ENCODE measurements around the gene RAB1A. TPM values are rescaled to one million over a fixed set of nuclear protein-coding genes. Genes with fewer than 3 reads are reported as not detected.

The RAB1A gene
- total and polyA plus RNA-seq, 10 of the 15 experiments (the other 5 are each of a cell fraction or from before 2014, with no cell fraction given) = 48.9 to 171 (median 83.4) TPM

DNA sequence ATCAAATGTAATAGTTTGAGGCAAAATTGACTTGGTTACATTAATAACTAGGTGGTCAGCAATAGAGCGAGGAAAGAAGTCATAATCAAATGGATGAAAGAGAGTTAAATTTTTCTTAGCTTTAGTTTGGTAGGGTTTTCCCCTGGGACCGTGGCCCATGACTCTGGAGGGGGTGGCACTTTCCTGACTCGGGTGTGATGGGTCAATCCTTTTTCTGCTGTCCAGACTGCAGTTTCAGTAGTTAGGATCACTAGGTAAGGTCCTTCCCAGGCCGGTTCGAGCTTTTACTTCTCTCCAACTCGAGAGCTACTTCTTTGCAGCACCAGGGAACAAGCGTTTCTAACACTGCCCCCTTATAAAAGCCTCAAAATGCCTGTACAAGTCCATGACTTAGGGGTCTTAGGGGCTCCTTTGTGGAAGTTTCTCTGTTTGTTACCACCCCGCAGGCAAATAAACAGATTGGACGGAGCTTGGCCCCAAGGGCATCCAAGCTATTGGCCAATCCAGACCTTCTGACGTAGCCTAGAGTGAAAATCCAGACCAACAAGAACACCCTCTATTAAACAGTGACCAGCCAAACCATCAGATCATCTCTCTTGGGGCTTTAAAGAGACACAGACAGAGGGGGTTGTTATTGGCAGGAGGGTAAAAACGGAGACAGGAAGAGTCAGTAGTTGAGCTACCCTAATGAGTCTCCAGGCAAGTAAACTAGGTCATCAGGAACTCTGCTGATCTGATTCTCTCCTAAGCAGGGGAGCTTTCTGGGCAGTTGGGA lies 83.1 kb downstream of the RAB1A start (continued):
- no peak for TF ChIP-seq USF1 (IDR thresholded peaks at IDR 0.05; ENCODE audit: borderline replicate concordance, extremely low read length, insufficient read depth, low read depth, low read length)
- TF ChIP-seq MTA3 (IDR thresholded peaks at IDR 0.05; ENCODE audit: borderline replicate concordance, low read length) = no peak

DNA sequence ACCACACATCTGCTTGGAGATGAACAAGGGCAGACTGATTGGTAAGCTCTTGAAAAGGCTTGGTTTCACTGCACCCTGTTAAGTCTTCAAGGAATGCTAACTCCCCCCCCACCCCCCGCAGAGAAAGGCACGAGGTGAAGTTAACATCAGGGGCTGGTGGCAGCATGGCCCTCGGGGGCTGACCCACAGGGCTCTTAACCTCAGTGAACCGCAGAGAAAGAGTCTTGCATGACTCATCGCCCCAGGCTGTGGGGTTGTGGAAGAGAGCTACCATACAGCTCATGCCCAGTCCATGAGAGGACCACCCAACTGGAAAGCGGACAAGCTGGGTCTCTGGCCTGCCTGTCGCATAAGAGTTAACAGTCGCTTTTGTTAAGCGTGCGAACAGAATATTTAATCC lies 84.3 kb downstream of the RAB1A start:
- Histone ChIP-seq H3K9ac (ENCODE audit: control insufficient read depth, insufficient read depth, low read length) (no peak overlapping the region), H3K4me2 (ENCODE audit: control insufficient read depth, insufficient read depth) (no peak overlapping the region), H3K9me3 (replicated peaks; ENCODE audit: control insufficient read depth, insufficient read depth, low read length) (peaks cover 24% of the 10 kb centered on the region), H3K4me1 (ENCODE audit: control insufficient read depth, insufficient read depth, low read length) (no peaks in the 10 kb centered on the region; the same call in 1 of the 2 replicates), H3K4me3 (no peak overlapping the region), H3K36me3 (ENCODE audit: control insufficient read depth in 2 of 2, insufficient read depth in 2 of 2, low read length in 1 of 2) (no peaks in the 10 kb centered on the region), H2AFZ (ENCODE audit: control insufficient read depth, low read depth, low read length) (no peak overlapping the region), H3K79me2 (ENCODE audit: control insufficient read depth, insufficient read depth, low read length) (no peaks in the 10 kb centered on the region), H4K20me1 (ENCODE audit: control insufficient read depth, insufficient read depth) (no peaks in the 10 kb centered on the region), H3K27ac (ENCODE audit: control insufficient read depth, insufficient read depth) (no peak overlapping the region), H3K27me3 (replicated peaks in 1 of 2; ENCODE audit: control insufficient read depth in 2 of 2, insufficient read depth in 2 of 2, low read length in 1 of 2) (no peaks in the 10 kb centered on the region)
- TF ChIP-seq RELA (IDR thresholded peaks at IDR 0.05; ENCODE audit: borderline replicate concordance, partially characterized antibody) = no peak
- no peak for TF ChIP-seq MEF2B (IDR thresholded peaks at IDR 0.05; ENCODE audit: partially characterized antibody, poor library complexity, severe bottlenecking)
- no peak for TF ChIP-seq RCOR1 (conservative IDR thresholded peaks at IDR 0.05; ENCODE audit: low read depth, low read length)
- no peak for TF ChIP-seq TCF12 (IDR thresholded peaks at IDR 0.05; ENCODE audit: low read depth, low read length)
- no peak for TF ChIP-seq NR2C2 (IDR thresholded peaks at IDR 0.05; ENCODE audit: borderline replicate concordance, control insufficient read depth, insufficient read length, low read depth)
- no peak for TF ChIP-seq RBBP5 (conservative IDR thresholded peaks at IDR 0.05)
- no peak for TF ChIP-seq JUNB (IDR thresholded peaks at IDR 0.05)
- no peak for TF ChIP-seq WRNIP1 (IDR thresholded peaks at IDR 0.05; ENCODE audit: borderline replicate concordance, low read depth, low read length)
- TF ChIP-seq RB1 (IDR thresholded peaks at IDR 0.05; ENCODE audit: borderline replicate concordance) = no peak
- no peak for TF ChIP-seq POLR2AphosphoS5 (IDR thresholded peaks at IDR 0.05; ENCODE audit: low read length)
- ATAC-seq (no peak), FAIRE-seq (no peak), DNase-seq (ENCODE audit: low read depth, low spot score) (no peak)
- intact Hi-C loops (cut with micrococcal nuclease; ENCODE audit: unreplicated experiment) (no loop called here), in situ Hi-C loops (cut with MboI) (no loop called here)
- ChIA-PET SMC1A (ENCODE audit: uncharacterized antibody, unreplicated experiment) (interaction anchor here (1.0 to 2.6 kb wide), 3 partner anchors 10 to 131 kb away, joined by 3 to 6 read pairs (median 4); no protein-coding TSS in a partner anchor), CTCF (interaction anchor here (0.6 to 1.6 kb wide), 7 partner anchors 10 to 431 kb away, joined by 3 to 4 read pairs (median 3); no protein-coding TSS in a partner anchor), RAD21 (ENCODE audit: unreplicated experiment) (no interaction called here), POLR2A (no interaction called here)
- 67% methylated on average over 10 of the region's 10 CpGs for WGBS (ENCODE audit: insufficient coverage, insufficient replicate concordance, low lambda C conversion rate, missing lambda C conversion rate)
- BruUV-seq (replicated peaks) = no TSS peak

All from GM12878 (cell line).